SK-N-MC (cell line): ENCODE data around the gene GRK3.

ENCODE experiments used
- EZH2 ChIP-seq: fragments of 200-600 bp; sonication (generic); IDR thresholded peaks from one replicate; pipeline ENCODE4 v1.6.1; 2017; ENCODE audit warnings: antibody characterized with exemption
- POLR2AphosphoS5 ChIP-seq: IDR thresholded peaks from 2 replicates; pipeline ENCODE4 v1.6.1; 2012; ENCODE audit warnings: mild to moderate bottlenecking, low read depth, low read length, borderline replicate concordance

DNA sequence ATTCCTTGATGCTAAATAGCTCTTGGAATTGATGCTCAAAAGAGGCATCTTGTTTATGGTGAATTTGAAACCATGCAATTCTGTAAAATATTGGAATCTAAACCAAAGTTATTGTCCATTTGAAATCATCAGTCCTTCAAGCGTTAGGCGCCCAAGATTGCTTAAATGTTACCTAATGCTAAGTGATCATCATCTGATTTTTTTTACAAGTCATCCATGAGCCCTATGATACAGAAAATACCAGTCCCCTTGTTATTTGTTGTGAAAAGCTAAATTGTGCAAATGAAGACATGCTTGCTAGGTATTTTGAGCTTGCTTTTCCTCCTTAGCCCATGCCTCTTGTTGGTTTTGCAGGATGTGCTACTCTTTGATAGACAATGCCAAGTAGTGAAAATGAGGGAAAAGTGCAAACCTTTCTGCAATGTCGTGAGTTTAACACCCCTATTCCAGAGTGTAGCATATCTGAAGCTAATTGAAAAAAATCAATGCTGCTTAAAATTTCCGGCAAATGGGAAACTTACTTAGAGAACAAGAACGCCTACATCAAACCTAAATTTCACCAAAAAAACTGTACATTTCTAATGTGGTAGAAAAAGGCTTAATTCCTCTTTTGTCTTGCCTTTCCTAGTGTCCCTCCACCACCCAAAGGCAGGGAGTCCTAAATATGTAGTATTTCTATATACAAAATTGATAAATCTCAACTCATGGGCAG lies 1.9 kb downstream of the GRK3 start:
- TF ChIP-seq EZH2 = no peak
- TF ChIP-seq POLR2AphosphoS5 = no peak
